Stimulated activated CD8-positive, alpha-beta memory T cell treated with anti-CD3 and anti-CD28 coated beads, Interleukin-12 subunit alpha, Interleukin-12 subunit beta, amount 100 ng/mL, for 24 hours (primary cell): ENCODE measurements around the gene AP3S1.
"Not testable (repeated sequence)": the region's sequence is repeated elsewhere in the genome, so short reads cannot be mapped to it uniquely, and the experiment has no call there.

Experiments used
- DNase-seq: peaks from one replicate; pipeline ENCODE4 v3.0.0-alpha.2; 2020; ENCODE audit errors: extremely low read depth

Gene AP3S1

GRCh38 chr5:115841382-115842088 is at the start of gene AP3S1, which contains the start of gene ATG12:
TSS of gene AP3S1 (plus strand) at chr5:115841935. CDS start at chr5:115842038, 103 bp downstream.
TSS of gene ATG12 (minus strand) at chr5:115841565. CDS start at chr5:115841552, 13 bp downstream.
- DNase-seq: peak; percentile 76

- DNase-seq: no peak
Observed at GRCh38 chr5:115795700-115796099, 46.0 kb upstream of the AP3S1 start.

- DNase-seq: no peak
Observed at GRCh38 chr5:115796656-115797055, 45.1 kb upstream of the AP3S1 start.

- DNase-seq: no peak
Observed at GRCh38 chr5:115798252-115798651, 43.5 kb upstream of the AP3S1 start.

GRCh38 chr5:115800108-115800507 is 41.6 kb upstream of the AP3S1 start:
- no peak for DNase-seq

- DNase-seq: no peak
Observed at GRCh38 chr5:115801152-115801551, 40.6 kb upstream of the AP3S1 start.

- DNase-seq: no peak
Observed at GRCh38 chr5:115801984-115802383, 39.8 kb upstream of the AP3S1 start.

GRCh38 chr5:115806986-115807653 is 34.6 kb upstream of the AP3S1 start:
- DNase-seq: no peak

- DNase-seq: no peak
Observed at GRCh38 chr5:115807654-115808052, 34.1 kb upstream of the AP3S1 start.

- DNase-seq: not testable (repeated sequence)
Observed at GRCh38 chr5:115808066-115808465, 33.7 kb upstream of the AP3S1 start.

- DNase-seq: no peak
Observed at GRCh38 chr5:115809946-115810345, 31.8 kb upstream of the AP3S1 start.

GRCh38 chr5:115810761-115811160 is 31.0 kb upstream of the AP3S1 start:
- no peak for DNase-seq

GRCh38 chr5:115811406-115811805 is 30.3 kb upstream of the AP3S1 start:
- DNase-seq: no peak

GRCh38 chr5:115812372-115812771 is 29.4 kb upstream of the AP3S1 start:
- no peak for DNase-seq

- DNase-seq: no peak
Observed at GRCh38 chr5:115813719-115814118, 28.0 kb upstream of the AP3S1 start.

GRCh38 chr5:115815006-115815692 is 26.6 kb upstream of the AP3S1 start:
- no peak for DNase-seq

GRCh38 chr5:115815693-115816225 is 26.0 kb upstream of the AP3S1 start:
- no peak for DNase-seq

GRCh38 chr5:115816226-115817081 is 25.3 kb upstream of the AP3S1 start, which contains the start of gene CDO1:
TSS of gene CDO1 (minus strand) at chr5:115816659. CDS start at chr5:115816397, 262 bp downstream.
- no peak for DNase-seq

- DNase-seq: no peak
Observed at GRCh38 chr5:115817386-115817785, 24.3 kb upstream of the AP3S1 start.

GRCh38 chr5:115818821-115819220 is 22.9 kb upstream of the AP3S1 start:
- DNase-seq: no peak

- no peak for DNase-seq
Observed at GRCh38 chr5:115820846-115821245, 20.9 kb upstream of the AP3S1 start.
